Progenitor cell of endocrine pancreas (in vitro differentiated cells): Measurements from ENCODE around the gene CFTR. TPM values are rescaled to one million over a fixed set of nuclear protein-coding genes. Genes with fewer than 3 reads are reported as not detected.

ENCODE experiments used
- DNase-seq: peaks from one replicate; pipeline ENCODE4 v3.0.0; 2021; ENCODE audit warnings: low spot score; ENCODE audit not compliant: unreplicated experiment
- H3K27ac Mint-ChIP-seq: 2 replicates; pipeline ENCODE4 v1.8.0; 2021; ENCODE audit warnings: mild to moderate bottlenecking, moderate library complexity, mixed read lengths
- H3K27me3 Mint-ChIP-seq: 2 replicates; pipeline ENCODE4 v1.8.0; 2021; ENCODE audit warnings: mixed read lengths
- H3K36me3 Mint-ChIP-seq: 2 replicates; pipeline ENCODE4 v1.8.0; 2022; ENCODE audit warnings: mixed read lengths; ENCODE audit not compliant: insufficient read depth
- H3K4me1 Mint-ChIP-seq: 2 replicates; pipeline ENCODE4 v1.8.0; 2021; ENCODE audit warnings: low read depth, mixed read lengths
- H3K4me3 Mint-ChIP-seq: 2 replicates; pipeline ENCODE4 v1.8.0; 2021; ENCODE audit warnings: low read depth, mild to moderate bottlenecking, moderate library complexity, mixed read lengths
- H3K9me3 Mint-ChIP-seq: 2 replicates; pipeline ENCODE4 v1.8.0; 2021; ENCODE audit warnings: low read depth, mixed read lengths
- total RNA-seq: library from RNA; stranded (reverse); gene quantifications from 2 replicates; pipeline ENCODE4 v1.2.1, GENCODE V29; 2021
- TF ChIP-seq, protein P1 (sequence below): fragments of 200-600 bp; sonication (generic); IDR thresholded peaks from one replicate; pipeline ENCODE4 v1.5.0; 2021; ENCODE audit warnings: antibody characterized with exemption, mild to moderate bottlenecking; ENCODE audit not compliant: unreplicated experiment

Gene CFTR
- total RNA-seq, 1 donor from 2014 or later, result 6.6 TPM

DNA sequence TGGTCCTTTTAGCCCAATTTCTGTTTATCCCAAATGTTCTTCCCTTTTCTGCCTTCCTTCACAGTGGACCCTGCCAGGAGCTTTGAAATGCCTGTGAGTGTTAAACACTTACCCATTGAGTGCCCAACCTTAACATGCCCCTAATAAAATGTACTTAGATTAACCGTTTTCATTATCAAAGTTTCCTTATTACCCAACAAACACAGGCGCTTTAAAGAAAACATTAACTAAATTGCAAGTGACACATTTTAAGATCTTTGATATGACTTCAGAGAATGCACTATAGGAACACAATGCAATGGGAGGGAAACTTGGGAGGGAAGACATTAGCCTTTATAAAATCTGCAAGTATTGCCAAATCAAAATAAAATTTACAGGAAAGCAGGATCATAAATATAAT lies 177.0 kb downstream of the CFTR start:
- TF ChIP-seq, protein P1, sequence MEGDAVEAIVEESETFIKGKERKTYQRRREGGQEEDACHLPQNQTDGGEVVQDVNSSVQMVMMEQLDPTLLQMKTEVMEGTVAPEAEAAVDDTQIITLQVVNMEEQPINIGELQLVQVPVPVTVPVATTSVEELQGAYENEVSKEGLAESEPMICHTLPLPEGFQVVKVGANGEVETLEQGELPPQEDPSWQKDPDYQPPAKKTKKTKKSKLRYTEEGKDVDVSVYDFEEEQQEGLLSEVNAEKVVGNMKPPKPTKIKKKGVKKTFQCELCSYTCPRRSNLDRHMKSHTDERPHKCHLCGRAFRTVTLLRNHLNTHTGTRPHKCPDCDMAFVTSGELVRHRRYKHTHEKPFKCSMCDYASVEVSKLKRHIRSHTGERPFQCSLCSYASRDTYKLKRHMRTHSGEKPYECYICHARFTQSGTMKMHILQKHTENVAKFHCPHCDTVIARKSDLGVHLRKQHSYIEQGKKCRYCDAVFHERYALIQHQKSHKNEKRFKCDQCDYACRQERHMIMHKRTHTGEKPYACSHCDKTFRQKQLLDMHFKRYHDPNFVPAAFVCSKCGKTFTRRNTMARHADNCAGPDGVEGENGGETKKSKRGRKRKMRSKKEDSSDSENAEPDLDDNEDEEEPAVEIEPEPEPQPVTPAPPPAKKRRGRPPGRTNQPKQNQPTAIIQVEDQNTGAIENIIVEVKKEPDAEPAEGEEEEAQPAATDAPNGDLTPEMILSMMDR, result no peak
- Mint-ChIP-seq H3K4me1 (no peaks in the 10 kb centered on the region), H3K4me3 (no peak overlapping the region), H3K27me3 (no peaks in the 10 kb centered on the region), H3K36me3 (no peaks in the 10 kb centered on the region), H3K9me3 (no peaks in the 10 kb centered on the region), H3K27ac (no peak overlapping the region)
- DNase-seq, result no peak

DNA sequence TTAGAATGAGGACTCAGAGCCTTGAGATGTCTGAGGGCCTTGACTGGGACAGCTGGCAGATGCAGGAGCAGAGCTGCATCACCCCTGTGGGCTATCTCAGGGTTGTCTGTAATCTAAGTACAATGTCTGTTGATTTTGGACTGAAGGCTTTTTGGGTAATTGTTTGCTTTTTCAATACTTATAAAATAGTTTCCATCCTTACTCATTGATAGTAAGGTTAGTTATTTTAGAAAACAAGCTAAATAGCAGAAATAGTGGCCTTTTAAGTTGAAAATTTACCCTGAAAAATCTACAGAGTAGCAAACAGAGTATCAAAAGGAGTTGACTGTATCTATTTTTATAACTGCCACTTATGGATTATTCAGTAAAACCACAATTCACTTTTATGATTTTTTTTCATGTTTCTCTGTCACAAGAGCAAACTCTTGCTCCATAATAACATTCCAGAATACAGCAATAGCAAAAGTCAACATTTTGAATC lies 179.7 kb downstream of the CFTR start:
- no peak for DNase-seq
- TF ChIP-seq, protein P1, result no peak
- H3K9me3 Mint-ChIP-seq, result peaks cover 7% of the 10 kb centered on the region
- peaks cover 3% of the 10 kb centered on the region for H3K4me1 Mint-ChIP-seq
- no peak overlapping the region for H3K4me3 Mint-ChIP-seq
- H3K36me3 Mint-ChIP-seq, result no peaks in the 10 kb centered on the region
- no peaks in the 10 kb centered on the region for H3K27me3 Mint-ChIP-seq
- H3K27ac Mint-ChIP-seq, result no peak overlapping the region

DNA sequence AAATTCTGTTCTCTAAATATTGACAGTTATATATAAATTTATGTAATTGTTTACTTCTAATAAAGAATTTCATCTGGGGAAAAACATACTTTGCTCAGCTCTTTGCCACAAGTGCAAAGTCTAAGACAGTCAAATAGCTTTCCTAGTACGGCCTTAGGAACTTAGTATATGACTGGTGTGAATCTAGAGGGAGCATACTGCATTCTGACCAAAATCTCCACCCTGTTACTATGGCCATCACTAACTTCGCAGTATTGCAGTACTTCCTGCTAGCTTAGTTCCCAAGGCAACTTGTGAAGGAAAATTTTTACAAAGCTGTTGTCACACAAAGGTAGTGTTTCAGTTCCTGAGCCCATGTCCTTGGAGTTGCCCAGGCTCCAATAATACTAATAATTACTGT lies 181.5 kb downstream of the CFTR start:
- no peaks in the 10 kb centered on the region for H3K36me3 Mint-ChIP-seq
- no peak for DNase-seq
- no peak overlapping the region for H3K4me3 Mint-ChIP-seq
- TF ChIP-seq, protein P1, result no peak
- peaks cover 6% of the 10 kb centered on the region for H3K4me1 Mint-ChIP-seq
- no peak overlapping the region for H3K27ac Mint-ChIP-seq
- H3K9me3 Mint-ChIP-seq, result peaks cover 7% of the 10 kb centered on the region
- H3K27me3 Mint-ChIP-seq, result no peaks in the 10 kb centered on the region

GRCh38 chr7:117664047-117664446 lies 184.2 kb downstream of the CFTR start:
- H3K36me3 Mint-ChIP-seq, result no peaks in the 10 kb centered on the region
- peaks cover 6% of the 10 kb centered on the region for H3K27me3 Mint-ChIP-seq
- H3K4me3 Mint-ChIP-seq, result no peak overlapping the region
- DNase-seq, result no peak
- H3K27ac Mint-ChIP-seq, result no peak overlapping the region
- TF ChIP-seq, protein P1, result no peak
- H3K9me3 Mint-ChIP-seq, result peaks cover 7% of the 10 kb centered on the region
- H3K4me1 Mint-ChIP-seq, result peaks cover 6% of the 10 kb centered on the region

- Mint-ChIP-seq H3K36me3 (no peaks in the 10 kb centered on the region), H3K4me1 (peaks cover 6% of the 10 kb centered on the region), H3K4me3 (no peak overlapping the region), H3K9me3 (peaks cover 7% of the 10 kb centered on the region), H3K27ac (no peak overlapping the region), H3K27me3 (peaks cover 6% of the 10 kb centered on the region)
- no peak for DNase-seq
- TF ChIP-seq, protein P1, result no peak
Observed at GRCh38 chr7:117665368-117665767, 185.5 kb downstream of the CFTR start.
